Stomach smooth muscle (tissue), 2 donors: ENCODE results near the gene STIMATE.

Experiments
- H3K27ac ChIP-seq: one replicate; pipeline ENCODE4 v1.7.0; 2013; ENCODE audit warnings: mild to moderate bottlenecking, low read length, inconsistent platforms
- H3K27me3 ChIP-seq, 2 donors: one replicate each; pipeline ENCODE4 v1.7.0; 2013; ENCODE audit warnings: low read length in 2 of 2; ENCODE audit not compliant: insufficient read depth in 2 of 2, control insufficient read depth in 1 of 2
- H3K36me3 ChIP-seq, 2 donors: one replicate each; pipeline ENCODE4 v1.7.0; 2013; ENCODE audit warnings: low read length in 2 of 2; ENCODE audit not compliant: control insufficient read depth in 2 of 2, insufficient read depth in 2 of 2
- H3K4me1 ChIP-seq: one replicate; pipeline ENCODE4 v1.7.0; 2013; ENCODE audit warnings: low read length; ENCODE audit not compliant: control insufficient read depth, insufficient read depth
- H3K4me3 ChIP-seq, 2 donors: one replicate each; pipeline ENCODE4 v1.7.0; 2013; ENCODE audit warnings: low read length in 2 of 2
- H3K9ac ChIP-seq, 2 donors: one replicate each; pipeline ENCODE4 v1.7.0; 2013; ENCODE audit warnings: low read length in 2 of 2, mild to moderate bottlenecking in 1 of 2
- H3K9me3 ChIP-seq, 2 donors: one replicate each; pipeline ENCODE4 v1.7.0; 2013; ENCODE audit warnings: low read length in 2 of 2; ENCODE audit not compliant: control insufficient read depth in 2 of 2
- donor health status: healthy.
- donor health status: Pancreatic carcinoma.

STIMATE gene

DNA sequence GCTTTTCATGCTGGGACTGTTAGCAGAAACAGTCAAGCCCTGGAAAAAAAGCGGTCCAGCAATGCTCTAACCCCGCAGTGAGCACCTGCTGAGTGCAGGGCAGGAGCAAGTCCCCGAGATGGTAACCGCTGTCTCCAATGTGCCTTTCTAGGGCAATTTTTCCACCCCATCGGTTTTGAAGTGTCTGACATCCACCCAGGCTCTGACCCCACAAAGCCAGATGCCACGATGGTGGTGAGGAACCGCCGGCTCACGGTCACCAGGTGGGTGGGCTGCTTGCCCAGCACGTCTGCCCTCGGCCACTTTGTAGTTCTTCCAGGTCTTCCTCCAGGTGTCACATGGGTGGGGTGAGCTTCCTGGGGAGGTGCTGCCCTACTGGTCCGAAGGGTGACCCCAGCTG lies 106.0 kb downstream of the STIMATE start:
- H3K9ac ChIP-seq: no peak overlapping the region
- H3K4me3 ChIP-seq: no peak overlapping the region
- no peaks in the 10 kb centered on the region for H3K27me3 ChIP-seq
- no peaks in the 10 kb centered on the region for H3K4me1 ChIP-seq
- H3K36me3 ChIP-seq: no peaks in the 10 kb centered on the region
- H3K9me3 ChIP-seq: no peaks in the 10 kb centered on the region
- H3K27ac ChIP-seq: no peak overlapping the region

DNA sequence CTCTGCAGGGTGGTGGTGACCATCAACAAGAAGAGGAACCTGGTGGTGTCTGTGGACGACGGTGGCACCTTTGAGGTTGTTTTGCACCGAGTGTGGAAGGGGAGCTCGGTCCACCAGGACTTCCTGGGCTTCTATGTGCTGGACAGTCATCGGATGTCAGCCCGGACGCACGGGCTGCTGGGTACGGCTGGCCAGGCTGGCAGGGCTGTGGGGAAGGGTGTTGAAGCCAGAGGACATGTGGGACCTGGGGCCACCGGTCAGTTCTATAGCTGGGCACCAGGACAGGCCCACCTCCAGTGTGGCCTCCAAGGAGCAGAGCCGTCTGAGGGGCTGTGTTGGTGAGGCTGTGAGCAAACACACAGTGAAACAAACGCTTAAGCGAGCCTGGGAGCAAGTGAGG lies 106.6 kb downstream of the STIMATE start:
- H3K9ac ChIP-seq: no peak overlapping the region
- no peaks in the 10 kb centered on the region for H3K27me3 ChIP-seq
- H3K36me3 ChIP-seq: no peaks in the 10 kb centered on the region
- no peaks in the 10 kb centered on the region for H3K9me3 ChIP-seq
- H3K4me1 ChIP-seq: no peaks in the 10 kb centered on the region
- no peak overlapping the region for H3K27ac ChIP-seq
- H3K4me3 ChIP-seq: no peak overlapping the region

DNA sequence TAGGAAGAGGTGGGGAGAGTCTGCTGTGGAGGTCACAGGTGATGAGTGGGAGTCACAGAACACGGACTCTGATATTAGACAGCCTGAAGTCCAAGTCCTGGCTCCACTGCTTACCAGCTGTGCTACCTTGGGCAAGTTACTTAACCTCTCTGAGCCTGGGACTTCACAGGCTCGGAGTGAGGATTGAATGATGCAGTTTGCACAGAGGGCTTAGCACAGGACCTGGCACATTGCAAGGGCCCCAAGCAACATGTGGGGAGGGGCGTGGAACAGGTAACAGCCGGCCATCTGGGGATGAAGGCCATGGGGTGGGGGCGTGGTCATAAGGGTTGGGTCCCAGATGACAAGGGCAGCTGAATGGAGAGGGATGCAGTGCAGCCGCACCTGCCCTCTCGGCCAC lies 107.0 kb downstream of the STIMATE start:
- Histone ChIP-seq H3K9me3 (no peaks in the 10 kb centered on the region), H3K9ac (no peak overlapping the region), H3K4me1 (no peaks in the 10 kb centered on the region), H3K27me3 (no peaks in the 10 kb centered on the region), H3K36me3 (no peaks in the 10 kb centered on the region), H3K27ac (no peak overlapping the region), H3K4me3 (no peak overlapping the region)

DNA sequence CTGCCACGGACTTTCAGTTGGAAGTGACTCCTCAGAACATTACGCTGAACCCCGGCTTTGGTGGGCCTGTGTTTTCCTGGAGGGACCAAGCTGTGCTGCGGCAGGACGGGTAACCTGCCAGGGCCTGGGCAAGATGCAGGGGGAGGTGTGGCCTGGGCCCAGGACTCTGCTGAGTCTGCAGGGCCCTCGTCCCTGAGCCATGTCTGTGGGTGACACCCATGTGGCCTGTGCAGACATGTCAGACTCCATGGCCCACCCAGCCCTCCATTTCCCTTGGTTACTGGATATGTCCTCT lies 107.7 kb downstream of the STIMATE start:
- no peaks in the 10 kb centered on the region for H3K36me3 ChIP-seq
- no peaks in the 10 kb centered on the region for H3K9me3 ChIP-seq
- no peak overlapping the region for H3K9ac ChIP-seq
- H3K4me3 ChIP-seq: no peak overlapping the region
- no peaks in the 10 kb centered on the region for H3K27me3 ChIP-seq
- no peaks in the 10 kb centered on the region for H3K4me1 ChIP-seq
- no peak overlapping the region for H3K27ac ChIP-seq

DNA sequence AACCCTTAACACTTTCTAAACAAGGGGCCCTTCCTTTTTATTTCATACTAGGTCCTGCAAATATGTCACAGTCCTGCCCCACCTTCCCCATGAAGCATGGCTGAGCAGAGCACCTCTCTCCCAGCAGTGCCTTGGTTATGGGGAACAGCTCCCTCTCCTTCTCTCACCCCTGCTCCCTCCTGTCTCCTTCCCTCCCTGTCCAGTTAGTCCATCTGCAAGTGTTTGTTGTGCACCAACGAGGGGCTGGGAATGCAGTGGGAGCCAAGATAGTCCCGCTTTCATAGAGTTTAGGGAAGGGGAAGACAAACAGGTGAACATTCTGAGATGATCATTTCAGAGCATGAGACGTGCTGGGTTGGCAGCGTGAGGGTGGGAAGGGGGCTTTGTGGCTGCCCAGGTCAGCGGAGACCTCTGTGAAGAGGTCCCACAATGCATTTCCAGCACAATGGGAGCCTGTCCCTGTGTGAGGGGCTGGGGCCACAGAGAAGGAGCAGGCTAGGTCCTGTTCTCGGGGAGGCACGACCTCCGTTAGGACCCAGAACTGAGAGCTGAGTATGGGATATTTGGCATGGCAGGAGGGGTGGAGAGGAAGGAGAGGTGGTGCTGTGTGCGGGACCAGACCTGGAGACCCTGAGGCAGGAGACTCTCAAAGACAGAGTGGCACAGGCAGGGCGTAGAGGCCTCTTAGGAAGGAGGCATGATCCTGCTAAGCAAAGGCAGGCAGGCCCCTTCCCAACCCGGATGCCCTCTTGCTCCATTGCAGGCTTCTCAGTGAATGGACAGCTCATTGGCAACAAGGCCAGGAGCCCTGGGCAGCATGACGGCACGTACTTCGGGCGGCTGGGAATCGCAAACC lies 108.2 kb downstream of the STIMATE start:
- Histone ChIP-seq H3K4me3 (no peak overlapping the region), H3K4me1 (no peaks in the 10 kb centered on the region), H3K27ac (no peak overlapping the region), H3K36me3 (no peaks in the 10 kb centered on the region), H3K9me3 (no peaks in the 10 kb centered on the region), H3K9ac (no peak overlapping the region), H3K27me3 (no peaks in the 10 kb centered on the region)

DNA sequence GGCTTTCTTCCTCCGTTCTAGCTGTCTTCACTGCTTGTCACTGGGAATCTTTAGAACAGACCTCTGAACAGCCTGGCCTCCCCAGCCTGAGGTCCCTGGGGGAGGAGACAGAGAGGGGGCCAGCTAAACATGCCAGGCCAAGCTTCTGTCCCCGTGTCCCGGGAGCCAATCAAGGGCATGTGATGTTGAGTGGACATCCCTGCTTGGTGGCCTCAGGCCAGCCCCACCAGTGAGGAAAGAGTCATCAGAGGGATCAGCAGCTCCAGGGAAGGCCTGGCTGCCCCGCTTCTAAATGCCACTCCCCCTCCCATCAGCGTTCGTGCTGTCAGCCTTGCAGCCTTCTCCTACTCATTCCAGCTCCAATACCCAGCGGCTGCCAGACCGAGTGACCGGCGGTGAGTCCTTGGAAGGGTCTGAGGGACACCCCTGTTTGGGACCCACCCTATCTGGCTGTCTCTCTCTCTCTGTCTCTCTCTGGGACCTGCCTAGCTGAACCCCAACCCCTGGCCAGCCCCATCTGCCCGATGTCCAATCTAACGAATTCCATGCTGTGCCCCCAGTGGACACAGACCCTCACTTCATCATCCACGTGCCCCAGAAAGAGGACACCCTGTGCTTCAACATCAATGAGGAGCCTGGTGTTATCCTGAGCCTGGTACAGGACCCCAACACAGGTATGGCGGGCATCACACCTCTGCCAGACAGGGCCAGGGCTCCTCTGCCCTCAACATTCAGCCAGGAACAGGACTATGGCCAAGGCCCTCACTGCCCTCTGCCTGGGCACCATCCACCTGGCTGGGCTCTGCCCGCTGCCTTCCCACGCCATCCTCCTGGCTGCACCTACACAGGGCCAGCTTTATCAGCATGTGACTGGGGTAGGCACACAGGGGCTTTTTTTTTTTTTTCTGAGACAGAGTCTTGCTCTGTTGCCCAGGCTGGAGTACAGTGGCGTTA lies 109.4 kb downstream of the STIMATE start:
- H3K36me3 ChIP-seq: no peaks in the 10 kb centered on the region
- no peak overlapping the region for H3K9ac ChIP-seq
- no peaks in the 10 kb centered on the region for H3K4me1 ChIP-seq
- no peak overlapping the region for H3K27ac ChIP-seq
- H3K27me3 ChIP-seq: no peaks in the 10 kb centered on the region
- H3K9me3 ChIP-seq: no peaks in the 10 kb centered on the region
- no peak overlapping the region for H3K4me3 ChIP-seq

DNA sequence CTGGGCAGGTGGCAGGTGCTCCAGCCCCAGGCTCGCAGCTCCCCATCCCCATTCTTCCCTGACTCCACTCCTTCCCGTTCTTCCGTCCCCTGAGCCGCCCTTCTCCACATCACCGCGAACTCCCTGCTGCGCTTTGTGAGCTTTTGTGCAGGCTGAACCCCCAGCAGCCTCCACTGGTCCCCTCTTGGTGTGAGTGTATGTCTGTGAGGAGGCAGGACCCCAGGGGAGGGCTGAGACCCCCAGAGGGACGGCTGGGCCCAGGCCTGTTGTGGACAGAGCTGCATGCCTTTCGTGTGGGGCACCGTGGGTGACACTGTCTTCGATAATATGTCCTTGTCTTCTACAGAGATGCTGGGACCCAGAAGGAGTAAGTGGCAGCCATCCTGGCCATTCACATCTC lies 110.1 kb downstream of the STIMATE start:
- Histone ChIP-seq H3K4me3 (no peak overlapping the region), H3K4me1 (no peaks in the 10 kb centered on the region), H3K36me3 (no peaks in the 10 kb centered on the region), H3K27me3 (no peaks in the 10 kb centered on the region), H3K9me3 (no peaks in the 10 kb centered on the region), H3K27ac (no peak overlapping the region), H3K9ac (no peak overlapping the region)
